KMS-11 (cell line): ENCODE results near the gene MEGF6.

ENCODE experiments used
- H2AFZ ChIP-seq: fragments of 200-600 bp; sonication (generic); 2 replicates; pipeline ENCODE4 v1.6.1; 2016; ENCODE audit warnings: antibody characterized with exemption, mixed run types, low read depth
- H3K27ac ChIP-seq: fragments of 200-600 bp; sonication (generic); 2 replicates; pipeline ENCODE4 v1.6.1; 2016; ENCODE audit warnings: mild to moderate bottlenecking, mixed run types
- H3K27me3 ChIP-seq: fragments of 200-600 bp; sonication (generic); 2 replicates; pipeline ENCODE4 v1.6.1; 2017; ENCODE audit warnings: mild to moderate bottlenecking, low read depth, mixed run types, moderate library complexity; ENCODE audit not compliant: insufficient read depth
- H3K36me3 ChIP-seq: fragments of 200-600 bp; sonication (generic); 2 replicates; pipeline ENCODE4 v1.6.1; 2017; ENCODE audit warnings: mild to moderate bottlenecking, mixed run types; ENCODE audit not compliant: insufficient read depth
- H3K4me1 ChIP-seq: fragments of 200-600 bp; sonication (generic); 2 replicates; pipeline ENCODE4 v1.6.1; 2016; ENCODE audit warnings: mild to moderate bottlenecking, low read depth, mixed run types; ENCODE audit not compliant: poor library complexity, severe bottlenecking
- H3K4me2 ChIP-seq: fragments of 200-600 bp; sonication (generic); 2 replicates; pipeline ENCODE4 v1.7.0; 2016; ENCODE audit warnings: mild to moderate bottlenecking, mixed run types
- H3K4me3 ChIP-seq: fragments of 200-600 bp; sonication (generic); IDR thresholded peaks from 2 replicates; pipeline ENCODE4 v1.6.1; 2017; ENCODE audit warnings: low read depth, low read length, mixed read lengths; ENCODE audit not compliant: insufficient read depth
- H3K79me2 ChIP-seq: fragments of 200-600 bp; sonication (generic); 2 replicates; pipeline ENCODE4 v1.6.1; 2016; ENCODE audit warnings: low read depth, mixed run types; ENCODE audit not compliant: insufficient read depth
- H3K9ac ChIP-seq: fragments of 200-600 bp; sonication (generic); 2 replicates; pipeline ENCODE4 v1.6.1; 2016; ENCODE audit warnings: mild to moderate bottlenecking, mixed run types
- H4K20me1 ChIP-seq: fragments of 200-600 bp; sonication (generic); 2 replicates; pipeline ENCODE4 v1.6.1; 2016; ENCODE audit warnings: mild to moderate bottlenecking, mixed run types; ENCODE audit not compliant: insufficient read depth
- TF ChIP-seq, protein P1 (sequence below): fragments of 200-600 bp; sonication (generic); conservative IDR thresholded peaks from 2 replicates; pipeline ENCODE4 v1.6.1; 2017; ENCODE audit warnings: low read depth, mild to moderate bottlenecking, antibody characterized with exemption, low read length, moderate library complexity, mixed read lengths

Gene MEGF6

DNA sequence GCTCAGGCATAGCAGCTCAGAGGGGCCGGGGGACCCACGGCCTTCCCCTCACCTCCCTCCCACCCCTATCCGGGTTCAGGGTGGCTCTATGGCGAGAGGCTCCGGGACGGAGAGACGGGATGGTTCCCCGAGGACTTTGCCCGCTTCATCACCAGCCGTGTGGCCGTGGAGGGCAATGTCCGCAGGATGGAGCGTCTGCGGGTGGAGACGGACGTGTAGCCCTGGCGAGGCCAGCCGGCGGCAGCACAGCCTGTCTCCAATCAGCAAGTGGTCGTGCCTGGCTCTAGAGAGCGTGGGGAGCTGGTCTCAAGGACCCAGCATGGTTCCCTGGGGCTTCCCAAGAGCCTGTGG, 131.0 kb downstream of the MEGF6 start:
- no peaks in the 10 kb centered on the region for H4K20me1 ChIP-seq
- no peaks in the 10 kb centered on the region for H3K4me1 ChIP-seq
- H3K4me2 ChIP-seq: no peak overlapping the region
- H3K27me3 ChIP-seq: peaks cover 60% of the 10 kb centered on the region
- H3K79me2 ChIP-seq: no peaks in the 10 kb centered on the region
- H3K4me3 ChIP-seq: no peak overlapping the region
- no peak overlapping the region for H2AFZ ChIP-seq
- no peak overlapping the region for H3K27ac ChIP-seq
- no peaks in the 10 kb centered on the region for H3K36me3 ChIP-seq
- no peak overlapping the region for H3K9ac ChIP-seq
- TF ChIP-seq, protein P1, sequence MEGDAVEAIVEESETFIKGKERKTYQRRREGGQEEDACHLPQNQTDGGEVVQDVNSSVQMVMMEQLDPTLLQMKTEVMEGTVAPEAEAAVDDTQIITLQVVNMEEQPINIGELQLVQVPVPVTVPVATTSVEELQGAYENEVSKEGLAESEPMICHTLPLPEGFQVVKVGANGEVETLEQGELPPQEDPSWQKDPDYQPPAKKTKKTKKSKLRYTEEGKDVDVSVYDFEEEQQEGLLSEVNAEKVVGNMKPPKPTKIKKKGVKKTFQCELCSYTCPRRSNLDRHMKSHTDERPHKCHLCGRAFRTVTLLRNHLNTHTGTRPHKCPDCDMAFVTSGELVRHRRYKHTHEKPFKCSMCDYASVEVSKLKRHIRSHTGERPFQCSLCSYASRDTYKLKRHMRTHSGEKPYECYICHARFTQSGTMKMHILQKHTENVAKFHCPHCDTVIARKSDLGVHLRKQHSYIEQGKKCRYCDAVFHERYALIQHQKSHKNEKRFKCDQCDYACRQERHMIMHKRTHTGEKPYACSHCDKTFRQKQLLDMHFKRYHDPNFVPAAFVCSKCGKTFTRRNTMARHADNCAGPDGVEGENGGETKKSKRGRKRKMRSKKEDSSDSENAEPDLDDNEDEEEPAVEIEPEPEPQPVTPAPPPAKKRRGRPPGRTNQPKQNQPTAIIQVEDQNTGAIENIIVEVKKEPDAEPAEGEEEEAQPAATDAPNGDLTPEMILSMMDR: no peak

DNA sequence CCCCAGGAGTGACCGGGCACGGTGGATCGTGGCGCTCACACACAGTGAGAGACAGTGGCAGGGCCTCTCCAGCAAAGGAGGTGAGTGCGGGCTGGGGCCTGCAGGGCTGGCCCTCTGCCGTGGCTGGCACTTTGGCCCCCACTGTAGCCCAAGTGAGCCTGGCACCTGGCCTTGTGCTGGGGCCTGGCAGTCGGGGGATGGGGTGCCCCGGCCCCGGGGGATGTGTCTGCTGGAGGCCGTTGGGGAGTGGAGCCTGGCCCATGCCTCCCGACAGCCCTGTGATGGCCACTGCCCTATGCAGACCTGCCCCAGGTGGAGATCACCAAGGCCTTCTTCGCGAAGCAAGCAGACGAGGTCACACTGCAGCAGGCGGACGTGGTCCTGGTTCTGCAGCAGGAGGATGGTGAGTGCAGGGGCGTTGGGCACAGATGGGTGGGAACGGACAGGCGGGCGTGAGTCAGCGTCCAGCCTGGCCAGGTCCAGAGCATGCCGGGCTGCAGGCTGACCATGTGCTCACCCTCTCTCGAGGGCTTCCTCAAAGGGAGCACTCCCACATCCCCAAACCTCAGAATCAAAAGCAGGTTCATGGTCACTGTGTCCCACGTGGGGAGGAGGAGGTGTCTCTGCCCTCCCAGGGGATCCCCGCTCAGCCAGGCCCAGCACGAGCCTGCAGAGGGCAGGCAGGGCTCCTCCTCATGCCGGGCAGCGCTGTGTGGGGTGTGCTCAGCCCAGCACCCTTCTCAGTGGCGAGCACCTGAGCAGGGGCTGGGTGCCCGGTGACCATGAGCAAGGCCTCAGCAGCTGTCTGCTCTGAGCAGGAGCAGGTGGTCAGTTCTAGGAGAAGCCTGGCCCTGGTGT, 131.6 kb downstream of the MEGF6 start:
- Histone ChIP-seq H3K4me2 (no peak overlapping the region), H3K27ac (no peak overlapping the region), H4K20me1 (no peaks in the 10 kb centered on the region), H3K4me1 (no peaks in the 10 kb centered on the region), H3K79me2 (no peaks in the 10 kb centered on the region), H3K9ac (no peak overlapping the region), H3K4me3 (no peak overlapping the region), H2AFZ (no peak overlapping the region), H3K36me3 (no peaks in the 10 kb centered on the region), H3K27me3 (peaks cover 54% of the 10 kb centered on the region; the same call in 1 of the 2 replicates)
- TF ChIP-seq, protein P1: no peak

DNA sequence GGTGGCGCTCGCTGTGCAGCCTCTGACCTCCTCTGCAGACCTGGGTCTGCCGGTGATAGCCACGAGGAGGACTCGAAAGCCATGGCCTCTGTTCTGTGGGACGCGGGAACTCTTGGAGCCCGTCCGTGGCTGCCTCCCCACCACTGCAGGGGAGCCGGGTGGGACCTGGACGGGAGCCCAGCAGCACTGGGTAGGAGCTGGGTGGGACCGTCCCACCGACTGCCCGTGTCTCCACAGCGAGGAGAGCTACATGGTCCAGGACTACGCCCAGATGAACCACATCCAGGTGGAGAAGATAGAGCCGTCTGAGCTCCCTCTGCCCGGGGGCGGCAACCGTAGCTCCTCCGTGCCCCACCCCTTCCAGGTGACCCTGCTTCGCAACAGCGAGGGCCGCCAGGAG, 133.1 kb downstream of the MEGF6 start:
- Histone ChIP-seq H3K4me1 (no peaks in the 10 kb centered on the region), H3K9ac (no peak overlapping the region), H2AFZ (no peak overlapping the region), H3K4me2 (no peak overlapping the region), H3K36me3 (no peaks in the 10 kb centered on the region), H3K4me3 (no peak overlapping the region), H3K27ac (no peak overlapping the region), H3K27me3 (peaks cover 42% of the 10 kb centered on the region), H4K20me1 (no peaks in the 10 kb centered on the region), H3K79me2 (no peaks in the 10 kb centered on the region)
- TF ChIP-seq, protein P1: no peak

DNA sequence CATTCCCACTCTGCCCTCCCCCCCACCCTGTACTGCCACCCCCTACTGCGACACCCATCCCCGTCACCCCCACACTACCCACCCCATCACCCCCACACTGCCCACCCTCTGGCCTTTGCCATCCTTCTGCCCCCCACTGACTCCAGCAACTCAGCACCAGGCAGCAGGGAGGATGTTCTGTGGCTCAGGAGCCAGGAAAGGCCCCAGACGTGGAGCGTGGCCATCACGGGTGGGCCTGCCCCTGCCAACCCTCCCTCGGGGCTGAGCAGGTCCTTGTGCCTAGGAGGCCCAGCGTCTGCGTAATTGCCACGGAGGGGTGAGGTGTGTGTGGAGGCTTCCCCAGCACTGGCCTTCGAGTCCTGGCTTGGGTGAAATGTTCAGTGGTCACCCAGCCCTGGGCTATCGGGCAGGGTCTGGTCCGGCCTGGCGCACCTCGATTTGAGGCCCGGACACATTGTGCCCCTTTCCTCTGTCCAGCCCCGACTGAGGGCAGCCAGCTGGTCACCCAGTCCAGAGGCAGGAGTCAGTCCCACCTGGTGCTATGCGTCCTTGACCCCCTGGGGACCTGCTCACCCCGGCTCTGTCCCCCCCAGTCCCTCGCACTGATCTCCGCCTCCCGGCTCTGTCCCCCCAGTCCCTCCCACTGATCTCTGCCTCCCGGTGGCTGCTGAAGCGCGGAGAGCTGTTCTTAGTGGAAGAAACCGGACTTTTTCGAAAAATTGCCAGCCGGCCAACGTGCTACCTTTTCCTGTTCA, 133.9 kb downstream of the MEGF6 start:
- peaks cover 42% of the 10 kb centered on the region for H3K27me3 ChIP-seq
- TF ChIP-seq, protein P1: no peak
- no peak overlapping the region for H3K27ac ChIP-seq
- H2AFZ ChIP-seq: no peak overlapping the region
- H3K36me3 ChIP-seq: no peaks in the 10 kb centered on the region
- H3K4me1 ChIP-seq: no peaks in the 10 kb centered on the region
- no peaks in the 10 kb centered on the region for H3K79me2 ChIP-seq
- H3K9ac ChIP-seq: no peak overlapping the region
- no peak overlapping the region for H3K4me3 ChIP-seq
- H3K4me2 ChIP-seq: no peak overlapping the region
- no peaks in the 10 kb centered on the region for H4K20me1 ChIP-seq
